NCI-H2196 treated with DMSO at 0.1 percent for 48 hours (cell line): ENCODE measurements around the gene RPTOR.

Source experiments
- DNase-seq: peaks from one replicate; lab custom pipeline; 2025; ENCODE audit not compliant: unreplicated experiment; lab: John Stamatoyannopoulos, UW

The RPTOR gene

DNA sequence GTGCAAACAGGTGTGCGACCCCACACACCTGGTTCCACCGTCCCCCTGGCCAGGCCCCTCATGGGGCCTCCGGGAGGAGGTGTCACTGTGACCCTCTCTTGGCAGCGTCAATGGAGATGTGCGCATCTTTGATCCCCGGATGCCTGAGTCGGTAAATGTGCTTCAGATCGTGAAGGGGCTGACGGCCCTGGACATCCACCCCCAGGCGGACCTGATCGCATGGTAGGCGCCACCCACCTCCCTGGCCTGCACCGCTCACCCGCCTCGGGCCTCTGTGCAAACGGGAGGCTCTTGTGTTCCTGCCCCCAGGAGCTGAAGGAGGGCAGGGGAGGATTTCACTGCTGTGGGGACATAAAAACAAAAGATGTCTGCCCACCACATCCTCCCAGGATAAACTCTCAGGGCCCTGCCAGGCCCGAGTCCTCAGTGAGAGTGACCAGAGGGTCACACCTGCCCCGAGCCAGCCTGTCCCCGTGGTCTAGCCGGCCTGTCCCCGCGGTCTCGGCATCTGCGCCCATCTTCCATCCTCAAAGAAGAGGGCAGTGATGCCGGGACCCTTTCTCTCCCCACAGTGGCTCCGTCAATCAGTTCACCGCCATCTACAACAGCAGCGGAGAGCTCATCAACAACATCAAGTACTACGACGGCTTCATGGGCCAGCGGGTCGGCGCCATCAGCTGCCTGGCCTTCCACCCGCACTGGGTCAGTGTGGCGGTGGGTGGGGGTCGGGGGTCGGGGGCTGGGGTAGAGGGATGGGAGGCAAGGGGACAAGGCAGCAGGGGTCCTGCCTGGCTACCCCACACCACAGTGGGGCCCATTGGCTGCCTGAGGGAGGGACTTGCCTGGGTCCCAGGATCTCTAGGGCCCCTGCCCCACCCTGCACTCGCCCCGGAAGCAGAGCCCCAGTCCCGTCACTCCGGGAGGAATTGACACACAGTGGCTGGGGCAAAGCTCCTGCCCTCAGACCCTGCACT is 418.0 kb downstream of the RPTOR start:
- DNase-seq = no peak

GRCh38 chr17:80963812-80964543 is 419.3 kb downstream of the RPTOR start:
- DNase-seq = no peak

DNA sequence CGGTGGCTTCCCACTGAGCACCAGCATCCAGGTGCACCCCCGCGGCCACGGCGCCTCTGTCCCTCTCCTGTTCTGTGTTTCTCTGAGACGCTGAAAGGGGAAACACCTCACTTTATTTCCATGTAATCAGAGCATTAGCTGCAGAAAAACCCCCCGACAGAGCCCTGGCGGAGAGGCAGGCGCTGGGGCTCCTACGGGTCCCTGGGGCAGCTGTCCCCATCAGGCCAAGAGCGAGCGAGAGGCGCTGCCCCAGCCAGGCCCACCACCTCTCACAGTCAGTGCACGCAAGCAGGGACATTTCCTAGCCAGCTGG is 419.9 kb downstream of the RPTOR start:
- no peak for DNase-seq

- DNase-seq = no peak
Measured at GRCh38 chr17:80964859-80965580, 420.4 kb downstream of the RPTOR start.

DNA sequence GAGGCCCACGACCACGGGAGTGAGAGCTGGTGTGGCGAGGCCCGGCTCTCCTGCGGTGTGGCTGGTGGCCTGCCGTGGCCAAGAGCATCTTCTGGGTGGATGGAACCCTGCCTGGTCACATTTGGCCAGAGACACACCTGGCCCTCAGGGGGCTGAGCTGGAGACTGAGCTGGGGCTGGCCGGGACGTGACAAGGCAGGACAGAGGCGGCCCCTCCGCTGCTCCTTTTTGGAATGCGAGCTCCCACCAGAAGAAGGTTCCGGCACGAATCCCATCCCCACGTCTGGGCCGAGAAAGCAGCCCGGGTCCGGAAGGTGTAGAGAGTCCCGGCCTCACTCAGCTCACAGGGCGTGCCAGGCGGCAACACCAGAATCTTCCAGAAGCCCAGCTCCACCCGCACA is 421.0 kb downstream of the RPTOR start:
- no peak for DNase-seq

- no peak for DNase-seq
Measured at GRCh38 chr17:80967404-80967872, 422.8 kb downstream of the RPTOR start.

- no peak for DNase-seq
Measured at GRCh38 chr17:80968602-80969029, 424.0 kb downstream of the RPTOR start.

- no peak for DNase-seq
Measured at GRCh38 chr17:80969030-80969673, 424.5 kb downstream of the RPTOR start.

DNA sequence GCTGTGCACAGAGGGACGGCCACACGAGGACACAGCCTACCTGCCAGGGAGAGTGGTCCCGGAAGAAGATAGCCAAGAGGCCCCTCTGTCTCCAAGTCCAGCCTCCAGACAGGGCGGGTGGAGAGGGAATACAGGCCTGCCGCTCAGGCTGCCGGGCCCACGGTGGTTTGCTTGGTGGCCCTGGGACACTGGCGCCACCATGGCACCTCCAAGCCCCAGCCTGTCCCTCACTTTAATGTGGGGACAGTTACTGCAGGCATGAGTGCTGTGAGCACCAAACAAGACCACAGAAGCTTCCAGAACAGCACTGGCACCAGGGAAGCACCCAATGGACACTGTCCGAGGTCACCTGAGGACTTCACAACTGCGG is 425.0 kb downstream of the RPTOR start:
- no peak for DNase-seq

DNA sequence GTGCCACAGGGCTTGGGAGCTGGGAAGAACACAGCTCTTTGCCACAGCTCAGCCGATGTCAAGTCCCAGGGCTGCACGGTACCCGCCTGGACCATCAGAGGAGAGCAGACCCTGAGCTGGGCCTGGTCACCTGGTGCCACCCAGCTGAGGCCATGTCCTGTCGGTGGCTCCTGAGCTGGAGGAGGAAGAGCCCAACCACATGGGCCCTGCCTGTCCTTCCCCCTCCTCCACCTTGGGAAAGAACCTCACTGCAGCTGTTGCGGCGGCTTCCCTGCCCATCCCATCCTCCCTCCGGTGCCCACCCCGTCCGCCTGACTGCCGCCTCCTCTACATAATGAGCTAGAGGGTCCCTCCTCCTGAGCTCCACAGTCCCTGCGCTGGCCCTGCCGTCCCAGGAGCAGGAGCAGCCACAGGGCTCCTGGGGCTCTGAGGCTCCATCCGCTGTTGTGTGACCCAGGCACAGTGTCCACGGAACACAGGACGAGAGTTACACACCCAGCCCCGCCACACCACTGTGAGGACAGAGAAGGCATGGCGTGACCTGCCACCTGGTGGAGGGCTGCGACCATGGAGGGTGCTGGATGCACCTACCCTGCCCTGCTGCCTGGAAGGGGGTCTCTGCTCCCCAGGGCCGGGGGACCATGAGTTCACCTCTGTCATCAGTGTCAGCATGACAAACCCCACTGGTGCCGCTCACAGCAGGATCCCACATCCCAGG is 425.6 kb downstream of the RPTOR start:
- DNase-seq = no peak

DNA sequence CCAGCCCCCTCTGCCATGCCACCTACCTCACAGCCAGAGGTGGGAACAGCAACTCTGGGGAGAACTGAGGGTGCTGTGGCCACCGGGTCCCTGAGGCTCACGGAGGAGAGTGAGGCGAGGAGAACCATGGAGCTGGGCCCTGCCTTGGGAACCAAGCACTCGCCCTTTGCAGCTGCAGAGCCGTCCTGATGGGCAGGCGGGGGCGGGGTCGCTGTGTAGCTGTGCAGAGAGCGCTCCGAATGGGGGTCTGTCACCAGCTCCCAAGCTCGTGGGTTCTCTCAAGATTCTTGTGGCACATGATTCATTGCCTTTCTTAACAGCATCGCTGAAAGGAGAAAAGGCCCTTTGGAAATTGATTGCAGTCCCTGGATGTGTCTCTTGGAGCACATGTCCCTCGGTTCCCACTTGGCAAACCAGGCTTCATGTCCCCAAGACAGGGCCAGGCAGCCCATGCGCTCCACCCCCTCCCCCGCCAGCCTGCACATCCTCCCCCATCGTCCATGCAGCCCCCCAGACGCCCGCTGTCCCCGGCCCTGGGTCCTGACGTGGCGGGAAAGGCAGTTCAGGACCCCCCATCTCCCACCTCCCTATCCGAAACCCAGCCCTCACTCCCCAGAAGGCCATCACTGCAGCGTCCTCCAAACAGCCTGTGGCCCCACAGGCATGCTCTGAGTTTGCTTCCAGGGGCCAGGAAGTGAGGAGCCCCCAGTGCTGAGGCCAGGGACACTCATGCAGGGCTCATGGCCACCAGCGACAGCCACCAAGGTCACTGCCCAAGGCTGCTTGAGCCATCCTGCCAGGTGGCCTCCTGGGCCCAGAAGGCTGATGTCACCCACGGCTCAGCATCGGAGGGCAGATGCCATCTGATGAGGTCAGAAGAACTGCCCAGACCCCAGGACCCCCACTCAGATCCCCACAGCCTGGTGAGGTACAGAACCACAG is 426.4 kb downstream of the RPTOR start:
- DNase-seq = no peak

DNA sequence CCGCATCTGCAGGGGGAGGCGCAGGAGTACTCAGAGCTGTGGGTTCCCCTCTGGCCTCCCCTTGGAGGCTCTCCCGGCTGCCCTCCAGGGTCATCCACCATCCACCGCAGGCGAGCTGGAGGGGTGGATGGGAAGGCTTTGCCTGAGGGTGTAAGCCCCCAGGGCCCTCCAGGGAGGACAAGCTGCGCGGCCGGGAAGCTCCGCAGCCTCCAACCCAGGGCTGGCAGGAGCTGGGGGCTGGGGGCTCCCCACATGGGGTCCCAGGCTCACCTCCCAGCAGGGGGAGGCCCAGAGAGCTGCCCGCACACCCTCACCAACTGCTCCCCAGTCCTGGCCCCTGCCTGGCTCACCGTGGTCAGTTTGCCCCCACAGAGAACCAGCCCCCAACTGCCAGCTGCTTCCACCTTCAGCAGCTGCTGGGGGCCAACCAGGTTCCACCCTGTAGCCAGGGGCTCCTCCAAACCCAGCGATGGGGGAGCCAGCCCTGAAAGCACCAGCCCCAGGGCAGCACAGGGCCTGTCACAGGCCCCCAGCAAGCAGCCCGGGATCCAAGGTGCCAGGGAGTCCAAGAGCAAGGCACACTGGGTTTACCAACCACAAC is 427.2 kb downstream of the RPTOR start:
- DNase-seq = no peak

DNA sequence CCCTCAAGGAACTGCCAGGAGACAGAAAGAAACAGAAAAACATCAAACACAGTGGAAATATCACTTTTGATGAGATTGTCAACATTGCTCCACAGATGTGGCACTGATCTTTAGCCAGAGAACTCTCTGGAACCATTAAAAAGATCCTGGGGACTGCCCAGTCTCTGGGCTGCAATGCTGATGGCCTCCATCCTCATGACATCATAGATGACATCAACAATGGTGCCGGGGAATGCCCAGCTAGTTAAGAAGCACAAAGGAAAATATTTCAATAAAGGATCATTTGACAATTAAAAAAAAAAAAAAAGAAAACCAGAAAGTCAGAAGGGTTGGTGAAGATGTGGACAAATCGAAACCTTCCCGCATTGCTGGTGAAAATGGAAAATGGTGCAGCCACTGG is 432.1 kb downstream of the RPTOR start:
- no peak for DNase-seq

DNA sequence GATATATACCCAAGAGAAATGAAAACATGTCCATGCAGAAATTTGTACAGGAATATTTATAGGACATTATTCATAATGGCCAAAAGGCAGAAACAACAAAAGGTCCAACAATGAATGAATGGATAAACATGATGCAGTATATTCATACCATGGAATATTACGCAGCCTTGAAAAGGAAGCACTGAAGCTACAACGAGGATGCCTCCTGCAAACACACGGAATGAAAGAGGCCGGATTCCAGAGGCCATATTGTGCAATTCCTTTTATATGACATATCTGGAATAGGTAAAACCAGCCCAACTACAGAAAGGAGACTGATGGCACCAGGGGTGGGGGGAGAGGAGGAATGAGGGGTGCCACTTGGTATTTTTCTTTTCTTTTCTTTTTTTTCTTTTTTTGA is 432.5 kb downstream of the RPTOR start:
- no peak for DNase-seq

DNA sequence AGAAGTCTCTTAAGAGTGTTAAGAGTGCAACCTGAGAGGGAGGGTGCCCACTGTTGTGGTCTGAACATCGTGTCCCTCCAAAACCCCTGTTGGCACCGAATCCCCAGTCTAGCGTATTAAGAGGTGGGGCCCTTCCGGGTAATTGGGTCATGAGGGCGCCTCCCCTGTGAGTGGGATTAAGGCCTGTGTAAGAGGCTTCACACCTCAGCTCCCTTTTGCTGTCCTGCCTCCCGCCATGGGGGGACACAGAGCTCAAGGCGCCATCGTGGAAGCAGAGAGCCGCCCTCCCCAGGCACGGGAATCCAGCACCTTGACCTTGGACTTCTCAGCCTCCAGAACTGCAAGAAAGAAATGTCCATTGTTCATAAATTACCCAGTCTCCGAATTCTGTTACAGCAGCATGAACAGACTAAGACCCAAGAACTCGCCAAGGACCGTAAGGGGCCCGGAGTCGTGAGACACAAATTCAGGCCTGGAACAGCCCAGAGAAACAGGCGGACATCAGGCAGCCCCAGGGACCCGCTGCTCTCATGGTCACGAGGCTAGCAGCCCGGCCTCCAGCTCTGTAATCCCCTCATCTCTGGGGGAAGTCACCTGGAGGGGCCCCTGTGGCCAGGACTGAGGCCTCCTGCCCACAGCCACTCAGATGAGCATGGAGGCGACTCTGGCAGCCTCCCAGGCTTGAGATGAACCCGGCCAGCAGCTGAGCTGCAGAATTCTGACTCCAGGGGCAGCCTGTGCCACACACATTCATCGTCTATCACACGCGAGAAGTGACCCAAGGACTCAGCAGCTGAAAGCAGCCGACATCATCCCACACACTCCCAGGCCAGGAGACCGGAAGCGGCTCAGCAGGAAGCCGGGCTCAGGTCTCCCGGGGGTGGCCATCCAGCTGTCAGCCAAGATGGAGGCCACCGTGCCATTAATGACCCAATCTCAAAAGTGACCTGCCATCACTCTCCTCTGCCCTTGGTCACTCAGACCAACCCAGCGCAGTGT is 434.2 kb downstream of the RPTOR start:
- DNase-seq = no peak

DNA sequence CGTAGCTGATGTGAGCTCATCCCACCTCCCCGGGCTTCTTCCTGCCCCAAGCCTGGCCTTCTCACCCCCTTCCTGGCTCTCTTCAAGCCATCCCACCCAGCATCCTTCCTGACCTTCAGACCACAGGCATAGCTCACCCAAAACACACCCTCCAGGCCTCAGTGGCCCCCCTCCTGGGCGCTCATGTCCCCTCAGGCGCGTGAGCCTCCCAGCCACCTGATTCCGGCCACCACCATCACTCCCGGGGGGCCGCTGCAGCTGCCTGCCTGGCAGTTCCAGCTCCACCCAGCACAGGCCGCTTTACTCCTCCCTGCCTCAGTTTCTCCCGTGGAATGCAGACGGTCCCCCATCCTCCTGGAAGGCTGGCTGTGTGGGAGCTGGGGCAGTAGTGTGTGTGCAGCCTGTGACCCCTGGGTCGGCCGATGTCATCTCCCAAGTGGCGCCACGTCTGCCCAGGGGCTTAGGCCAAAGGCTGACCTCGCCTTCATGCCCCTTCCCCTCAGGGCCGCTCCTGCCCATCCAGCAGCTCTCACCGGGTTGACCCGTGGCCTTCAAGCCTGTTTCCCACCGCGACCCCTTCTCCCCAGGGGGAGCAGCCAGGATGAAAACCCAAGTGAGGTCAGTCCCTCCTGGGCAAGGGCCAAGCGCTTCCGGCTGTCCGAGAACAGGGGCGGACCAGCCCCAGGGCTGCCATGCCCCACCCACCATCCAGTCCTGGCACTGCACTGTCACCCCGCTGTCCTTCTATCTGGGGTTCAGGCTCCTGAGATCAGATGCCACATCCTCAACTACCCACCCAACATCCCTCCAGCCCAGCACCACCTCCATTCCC is 435.1 kb downstream of the RPTOR start:
- DNase-seq = no peak
